Activated naive CD4-positive, alpha-beta T cell treated with anti-CD3 and anti-CD28 coated beads, Interleukin-2, amount 50 U/mL, for 72 hours (primary cell): Measurements from ENCODE around the gene INPP4A. TPM values are rescaled to one million over a fixed set of nuclear protein-coding genes. Genes with fewer than 3 reads are reported as not detected.
"Not testable (repeated sequence)": the region's sequence is repeated elsewhere in the genome, so short reads cannot be mapped to it uniquely, and the experiment has no call there.

ENCODE experiments used
- ATAC-seq, 2 donors: fragments of 150-1000 bp; cut with Tn5 transposase; 2 replicates each; pipeline ENCODE4 v1.10.0; 2021; ENCODE audit warnings: mild to moderate bottlenecking in 2 of 2, moderate library complexity in 2 of 2
- DNase-seq, 2 donors: peaks; one replicate each; pipeline ENCODE4 v3.0.0; 2021 to 2022; ENCODE audit warnings: low spot score in 2 of 2
- H3K27ac Mint-ChIP-seq, 2 donors: one replicate each; pipeline ENCODE4 v1.8.0; 2022; ENCODE audit warnings: mild to moderate bottlenecking in 2 of 2, mixed read lengths in 2 of 2
- H3K36me3 Mint-ChIP-seq, 2 donors: one replicate each; pipeline ENCODE4 v1.8.0; 2022; ENCODE audit warnings: mixed read lengths in 2 of 2
- H3K9me3 Mint-ChIP-seq, 2 donors: one replicate each; pipeline ENCODE4 v1.8.0; 2022; ENCODE audit warnings: mixed read lengths in 2 of 2
- total RNA-seq, 2 donors: library from RNA; stranded (reverse); gene quantifications; one replicate each; pipeline ENCODE4 v1.2.3, GENCODE V29; 2022

Gene INPP4A
- total RNA-seq, 2 donors from 2014 or later, result 46.6 to 48.1 TPM

DNA sequence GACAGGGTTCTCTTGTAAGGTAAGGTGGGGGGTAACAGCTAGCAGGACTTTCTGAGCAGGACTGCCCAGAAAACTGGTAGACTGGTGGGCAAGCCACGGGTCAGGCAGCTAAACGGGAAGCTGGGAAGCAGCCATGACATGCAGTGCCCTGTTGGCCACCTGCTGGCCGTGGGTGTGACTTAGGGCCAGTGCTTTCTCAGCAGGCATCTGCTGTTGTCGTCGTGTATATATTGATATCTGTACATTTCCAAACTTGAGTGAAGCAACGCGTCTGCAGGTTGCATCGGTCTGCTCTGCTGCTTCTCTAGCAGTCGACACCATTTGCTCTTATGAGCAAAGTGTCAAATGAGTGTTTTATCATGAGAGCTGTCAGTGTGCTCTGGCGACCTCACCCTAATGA, 132.7 kb downstream of the INPP4A start:
- no peaks in the 10 kb centered on the region for H3K9me3 Mint-ChIP-seq
- H3K36me3 Mint-ChIP-seq, result no peaks in the 10 kb centered on the region
- H3K27ac Mint-ChIP-seq, result peak overlapping the region; percentile 20 to 59
- DNase-seq (no peak), ATAC-seq (no peak)

DNA sequence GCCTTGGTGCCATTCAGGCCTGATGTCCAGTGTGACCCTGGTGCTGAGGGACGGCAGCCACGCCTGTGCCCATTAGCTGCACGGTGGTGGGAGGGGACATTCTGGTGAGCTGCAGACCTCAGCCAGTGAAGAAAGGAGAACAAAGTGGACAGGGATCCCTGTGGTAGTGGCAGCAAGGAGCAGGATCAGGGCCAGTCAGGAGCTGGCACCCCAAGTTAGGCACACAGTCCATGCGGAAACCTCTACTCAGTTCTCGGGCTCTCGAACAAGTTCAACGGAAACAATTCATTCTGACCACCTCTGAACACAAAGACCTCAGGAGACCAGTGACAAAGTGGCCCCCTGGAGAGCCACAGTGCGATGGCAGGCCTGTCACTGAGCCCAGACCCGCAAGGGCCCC, 133.6 kb downstream of the INPP4A start:
- Mint-ChIP-seq H3K36me3 (no peaks in the 10 kb centered on the region), H3K9me3 (no peaks in the 10 kb centered on the region), H3K27ac (no peak overlapping the region)
- DNase-seq (no peak), ATAC-seq (no peak)

DNA sequence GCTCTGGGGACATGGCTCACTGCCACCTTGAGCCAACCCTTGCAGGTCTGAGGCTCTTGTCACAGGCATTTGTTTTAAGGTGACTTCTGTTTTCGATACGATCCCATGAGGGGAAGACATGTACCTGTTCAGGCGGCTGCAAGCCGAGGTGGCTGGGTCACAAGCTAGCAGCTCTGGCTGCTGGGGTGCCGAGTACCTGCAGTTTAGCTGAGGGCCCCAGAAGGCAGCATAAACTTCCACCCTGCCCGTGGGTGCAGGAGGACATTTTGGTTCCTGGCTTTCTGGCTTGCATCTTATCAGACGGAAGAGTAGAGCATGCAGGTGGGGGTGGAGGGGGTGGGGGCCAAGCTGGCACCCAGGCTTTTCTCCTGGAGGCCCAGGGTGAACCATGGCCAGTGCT, 135.3 kb downstream of the INPP4A start:
- Mint-ChIP-seq H3K27ac (peak overlapping the region; percentile 60 to 90), H3K36me3 (no peaks in the 10 kb centered on the region), H3K9me3 (no peaks in the 10 kb centered on the region)
- DNase-seq (no peak), ATAC-seq (no peak)

DNA sequence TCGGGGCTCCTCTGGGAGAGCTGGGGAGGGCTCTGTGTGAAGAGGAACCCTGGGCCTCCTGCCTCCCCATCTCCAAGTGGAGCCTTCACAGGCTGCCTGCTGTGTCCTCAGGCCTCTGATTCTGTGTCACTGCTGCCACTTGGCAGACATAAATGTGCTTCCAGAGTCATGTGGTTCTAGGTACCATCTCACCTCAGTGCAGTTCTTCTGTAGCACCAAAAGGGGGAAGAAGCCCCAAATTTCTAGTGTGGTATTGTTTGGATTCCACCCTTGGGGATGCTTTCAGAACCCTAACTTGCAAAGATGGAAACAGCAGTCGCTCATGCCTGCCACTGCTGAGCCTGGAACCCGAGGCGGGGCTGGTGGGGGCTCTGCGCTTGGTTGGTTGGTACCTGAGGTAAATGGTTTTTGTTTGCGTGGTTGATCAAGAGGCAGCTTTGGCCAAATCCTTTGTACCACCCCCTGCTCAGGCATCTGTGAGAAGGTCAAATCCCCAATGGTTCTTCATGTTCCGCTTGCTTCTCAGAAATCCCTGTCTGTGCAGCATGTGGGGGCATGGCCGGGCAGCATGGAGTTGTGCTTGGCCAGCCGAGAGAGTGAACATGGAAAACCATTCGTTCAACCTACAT, 136.1 kb downstream of the INPP4A start:
- no peaks in the 10 kb centered on the region for H3K9me3 Mint-ChIP-seq

DNA sequence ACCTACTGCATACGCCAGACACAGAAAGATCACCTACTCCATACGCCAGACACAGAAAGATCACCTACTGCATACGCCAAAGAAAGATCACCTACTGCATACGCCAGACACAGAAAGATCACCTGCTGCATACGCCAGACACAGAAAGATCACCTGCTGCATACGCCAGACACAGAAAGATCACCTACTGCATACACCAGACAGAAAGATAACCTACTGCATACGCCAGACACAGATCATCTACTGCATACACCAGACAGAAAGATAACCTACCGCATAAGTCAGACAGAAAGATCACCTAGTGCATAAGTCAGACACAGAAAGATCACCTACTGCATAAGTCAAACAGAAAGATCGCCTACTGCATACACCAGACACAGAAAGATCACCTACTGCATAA, 137.9 kb downstream of the INPP4A start:
- H3K27ac Mint-ChIP-seq, result no peak overlapping the region
- no peaks in the 10 kb centered on the region for H3K36me3 Mint-ChIP-seq
- ATAC-seq, result no peak

More for the DNA sequence above, 136.1 kb downstream of the INPP4A start:
- ATAC-seq (peak in 1 of 2 donors; percentile 22), DNase-seq (no peak)
- Mint-ChIP-seq H3K27ac (peak overlapping the region in 1 of 2 donors; percentile 64), H3K36me3 (no peaks in the 10 kb centered on the region)

DNA sequence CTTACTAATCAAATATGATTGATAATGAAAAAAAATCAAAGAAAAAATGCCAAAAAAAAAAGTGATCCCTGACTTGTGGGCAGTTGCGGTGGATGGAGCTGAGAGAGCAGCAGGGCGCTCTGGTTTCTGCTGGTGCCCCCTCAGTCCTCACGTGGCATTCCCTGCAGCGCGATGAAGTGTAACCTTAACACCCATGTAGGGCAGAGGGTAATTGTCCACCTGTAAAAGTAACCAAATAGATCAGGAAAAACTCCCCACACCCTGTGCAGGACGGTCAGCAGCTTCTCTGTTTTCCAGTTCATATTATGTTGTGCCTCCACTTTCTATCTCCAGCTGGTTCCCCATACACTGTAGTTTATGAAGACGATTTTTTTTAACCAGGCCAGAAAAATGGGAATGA, 138.6 kb downstream of the INPP4A start:
- no peaks in the 10 kb centered on the region for H3K9me3 Mint-ChIP-seq
- no peaks in the 10 kb centered on the region for H3K36me3 Mint-ChIP-seq
- H3K27ac Mint-ChIP-seq, result peak overlapping the region in 1 of 2 donors; percentile 40
- DNase-seq (no peak), ATAC-seq (no peak)

More for the DNA sequence above, 137.9 kb downstream of the INPP4A start:
- no peak for DNase-seq
- H3K9me3 Mint-ChIP-seq, result no peaks in the 10 kb centered on the region

DNA sequence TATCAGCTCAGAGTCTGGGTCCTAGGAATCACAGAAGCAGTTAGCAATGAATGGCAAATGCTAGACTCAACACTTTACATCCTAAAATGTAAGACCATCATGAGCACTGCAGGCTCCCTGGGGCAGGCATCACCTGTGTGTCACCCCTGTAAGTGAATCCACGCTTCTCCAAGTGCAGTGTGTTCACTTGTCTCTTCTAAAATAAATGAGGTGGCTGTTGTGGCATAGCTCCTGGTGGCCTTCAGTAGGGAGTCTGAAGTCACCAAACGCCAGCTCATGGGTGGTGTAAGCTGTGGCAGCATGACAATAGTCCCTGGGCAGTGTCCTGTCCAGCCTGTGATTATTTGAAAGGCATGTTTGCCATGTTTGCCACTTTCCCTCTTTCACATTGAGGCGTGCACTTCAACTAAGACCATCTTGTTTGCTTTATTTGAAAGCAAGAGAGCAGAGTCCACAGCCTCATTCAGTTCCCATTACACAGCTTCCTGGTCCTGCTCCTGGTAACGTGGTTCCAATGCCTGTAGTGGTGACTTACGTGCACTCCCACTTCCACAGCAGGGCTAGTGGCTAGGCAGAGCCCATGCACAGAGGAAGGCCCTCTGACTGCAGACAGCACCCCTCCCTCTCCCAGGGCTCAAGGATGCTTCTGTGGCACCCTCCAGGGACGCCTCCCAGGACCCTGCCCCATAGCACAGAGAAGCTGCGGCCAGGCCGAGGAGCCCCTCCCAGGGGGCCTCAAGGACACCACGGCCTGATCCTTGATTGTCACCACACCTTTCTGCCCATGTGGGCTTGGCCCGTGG, 139.4 kb downstream of the INPP4A start:
- no peak for ATAC-seq
- Mint-ChIP-seq H3K9me3 (no peaks in the 10 kb centered on the region), H3K27ac (peak overlapping the region in 1 of 2 donors; percentile 41), H3K36me3 (no peaks in the 10 kb centered on the region)
- DNase-seq, result no peak

DNA sequence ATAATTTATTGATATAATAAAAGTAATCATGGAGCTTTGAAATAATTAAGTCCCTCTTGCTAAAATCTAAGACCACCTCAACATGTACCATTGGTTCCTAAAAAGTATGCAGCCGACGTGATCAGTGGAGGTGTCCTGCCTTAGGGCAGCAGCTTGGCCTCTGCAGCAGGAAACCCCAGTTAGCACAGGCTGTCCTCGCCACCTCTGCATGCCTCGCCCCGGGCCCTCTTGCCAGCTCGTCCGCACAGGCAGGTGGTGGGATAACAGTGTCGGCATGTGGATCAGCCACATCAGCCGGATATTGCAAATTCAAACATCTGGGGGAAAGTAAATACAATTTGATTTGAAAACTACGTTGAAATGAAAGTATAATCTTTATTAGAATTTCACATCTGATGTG, 140.7 kb downstream of the INPP4A start:
- ATAC-seq (no peak), DNase-seq (no peak)
- no peaks in the 10 kb centered on the region for H3K9me3 Mint-ChIP-seq
- no peaks in the 10 kb centered on the region for H3K36me3 Mint-ChIP-seq
- no peak overlapping the region for H3K27ac Mint-ChIP-seq

DNA sequence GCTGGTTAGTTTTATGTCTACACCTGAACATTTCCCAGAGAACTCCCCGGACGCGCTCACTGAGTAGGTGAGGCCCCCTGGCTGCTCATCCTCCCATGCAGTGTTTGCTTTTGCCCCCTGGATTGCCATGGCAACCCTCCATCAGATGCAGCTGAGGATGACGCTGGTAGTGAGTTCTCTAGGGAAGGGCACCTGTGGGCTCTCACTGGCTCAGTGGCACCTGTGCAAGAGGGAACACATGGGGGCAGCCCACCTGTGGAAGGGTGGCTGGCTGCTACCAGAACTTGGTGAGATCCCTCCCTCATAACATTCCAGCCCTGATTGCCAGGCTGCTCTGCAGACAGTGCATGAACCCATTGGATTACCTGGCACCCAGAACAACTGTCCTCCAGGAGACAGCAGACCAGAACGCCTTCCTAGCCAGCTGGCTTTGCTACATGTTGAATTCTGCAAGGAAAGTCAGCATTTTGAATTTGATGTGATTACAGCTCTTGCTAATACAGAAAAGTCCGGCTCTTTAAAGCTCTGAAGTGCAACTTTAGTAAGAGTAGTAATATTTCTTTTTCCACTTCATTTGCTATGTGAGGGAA, 142.0 kb downstream of the INPP4A start:
- Mint-ChIP-seq H3K9me3 (no peaks in the 10 kb centered on the region), H3K36me3 (no peaks in the 10 kb centered on the region), H3K27ac (peak overlapping the region; percentile 21 to 46)
- no peak for ATAC-seq
- no peak for DNase-seq

DNA sequence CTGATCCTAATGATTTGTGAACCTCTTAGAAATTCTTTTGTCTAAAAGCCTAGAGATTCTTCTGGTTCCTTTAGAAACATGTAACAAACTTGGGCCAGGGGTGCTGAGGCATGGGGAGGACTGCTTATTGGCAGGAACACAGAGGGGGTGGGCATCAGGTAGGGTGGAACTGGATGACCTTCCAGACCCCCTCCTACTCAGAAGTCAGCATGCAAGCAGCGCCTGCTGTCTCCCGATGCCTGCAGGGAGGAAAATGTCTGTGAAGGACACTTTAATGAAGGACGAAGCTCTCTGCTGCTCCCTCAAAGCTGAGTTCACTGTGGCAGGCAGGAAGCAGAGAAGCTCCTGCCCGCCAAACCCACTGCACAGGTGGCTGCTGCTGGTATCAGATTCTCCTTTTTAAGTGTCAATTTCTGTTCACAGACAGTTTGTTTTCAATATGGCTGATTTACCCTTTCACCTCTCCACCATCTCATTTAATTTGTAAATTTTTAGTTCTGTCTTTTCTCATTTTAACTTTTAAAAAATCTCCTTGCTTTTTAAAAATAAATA, 144.3 kb downstream of the INPP4A start:
- peaks cover 8 to 9% of the 10 kb centered on the region in 2 donors for H3K9me3 Mint-ChIP-seq

DNA sequence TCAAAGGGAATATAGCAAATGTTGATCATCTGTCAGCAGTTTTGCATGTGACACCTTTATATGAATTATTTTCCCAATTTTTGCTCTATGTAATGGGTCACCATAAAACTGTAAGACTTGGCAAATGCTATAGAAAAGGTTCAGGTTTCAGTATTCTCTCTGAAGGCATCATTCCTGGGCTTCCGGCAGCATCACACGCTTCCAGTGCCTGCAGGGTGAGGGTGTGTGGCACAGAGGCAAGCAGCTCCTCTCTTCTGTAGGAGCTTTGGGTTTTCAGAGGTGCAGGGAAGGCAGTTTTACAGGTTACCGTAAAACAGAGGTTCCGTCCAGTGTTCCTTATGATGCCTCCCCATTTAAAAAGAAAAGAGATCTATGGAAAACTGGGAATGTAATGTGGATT, 144.8 kb downstream of the INPP4A start:
- no peak for DNase-seq
- ATAC-seq, result no peak
- Mint-ChIP-seq H3K27ac (peak overlapping the region; percentile 54 to 95), H3K9me3 (peaks cover 9% of the 10 kb centered on the region in 2 donors), H3K36me3 (peaks cover 12 to 15% of the 10 kb centered on the region in 2 donors)

More for the DNA sequence above, 144.3 kb downstream of the INPP4A start:
- ATAC-seq, result no peak
- DNase-seq, result no peak
- Mint-ChIP-seq H3K36me3 (peaks cover 10 to 11% of the 10 kb centered on the region in 2 donors), H3K27ac (peak overlapping the region; percentile 54 to 95)

DNA sequence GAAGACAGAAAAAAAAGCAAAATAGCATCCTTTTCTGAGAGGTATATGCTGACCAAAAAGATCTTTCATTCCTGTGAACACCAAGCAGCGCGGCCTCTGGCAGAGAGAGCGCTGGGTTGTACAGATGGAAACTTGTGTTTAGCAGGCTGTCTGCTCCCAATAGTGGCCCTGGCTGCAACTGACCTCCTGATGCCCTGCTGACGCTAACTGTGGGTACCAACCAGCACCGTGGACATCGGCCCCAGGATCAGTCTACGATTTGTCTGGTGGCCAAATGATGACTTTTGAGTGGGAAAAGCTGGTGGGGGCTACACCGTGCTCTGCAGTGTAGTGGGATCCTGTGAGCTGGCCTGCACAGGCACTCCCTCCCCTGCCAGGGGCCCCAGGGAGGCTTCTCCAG, 147.9 kb downstream of the INPP4A start:
- no peak for ATAC-seq
- DNase-seq, result no peak
- H3K27ac Mint-ChIP-seq, result peak overlapping the region in 1 of 2 donors; percentile 88
- H3K36me3 Mint-ChIP-seq, result peaks cover 18 to 33% of the 10 kb centered on the region in 2 donors
- peaks cover 9% of the 10 kb centered on the region in 2 donors for H3K9me3 Mint-ChIP-seq

DNA sequence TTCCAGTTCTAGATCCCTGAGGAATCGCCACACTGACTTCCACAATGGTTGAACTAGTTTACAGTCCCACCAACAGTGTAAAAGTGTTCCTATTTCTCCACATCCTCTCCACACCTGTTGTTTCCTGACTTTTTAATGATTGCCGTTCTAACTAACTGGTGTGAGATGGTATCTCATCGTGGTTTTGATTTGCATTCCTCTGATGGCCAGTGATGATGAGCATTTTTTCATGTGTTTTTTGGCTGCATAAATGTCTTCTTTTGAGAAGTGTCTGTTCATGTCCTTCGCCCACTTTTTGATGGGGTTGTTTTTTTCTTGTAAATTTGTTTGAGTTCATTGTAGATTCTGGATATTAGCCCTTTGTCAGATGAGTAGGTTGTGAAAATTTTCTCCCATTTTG, 150.0 kb downstream of the INPP4A start:
- not testable (repeated sequence) for H3K27ac Mint-ChIP-seq, DNase-seq, ATAC-seq, H3K9me3 Mint-ChIP-seq
- peaks cover 18 to 33% of the 10 kb centered on the region in 2 donors for H3K36me3 Mint-ChIP-seq

DNA sequence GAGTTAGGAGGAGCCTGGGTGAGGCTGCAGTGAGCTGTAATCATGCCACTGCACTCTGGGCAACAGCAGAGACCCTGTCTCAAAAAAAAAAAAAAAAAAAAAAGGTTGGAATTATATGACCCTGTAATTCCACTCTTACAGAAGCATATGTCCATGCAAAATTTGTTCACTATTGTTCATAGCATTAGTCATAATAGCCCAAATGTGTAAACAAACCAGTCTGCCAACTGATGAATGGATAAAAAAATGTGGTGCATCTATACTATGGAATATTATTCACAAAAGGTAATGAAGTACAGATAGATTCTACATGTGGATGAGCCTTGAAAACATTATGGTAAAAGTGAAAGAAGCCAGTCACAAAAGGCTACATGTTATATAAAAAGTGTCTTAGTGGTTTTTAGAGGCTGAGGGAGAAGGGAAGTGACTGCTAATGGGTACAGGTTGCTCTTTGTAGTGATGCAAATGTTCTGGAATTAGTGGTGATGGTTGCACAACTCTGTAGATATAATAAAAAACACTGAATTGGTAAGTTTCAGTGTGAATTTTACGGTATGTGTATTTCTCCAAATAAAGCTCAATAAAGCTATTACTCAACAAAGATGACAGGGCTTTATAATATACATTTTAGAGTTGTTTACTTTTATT, 154.2 kb downstream of the INPP4A start:
- H3K36me3 Mint-ChIP-seq, result peaks cover 8 to 23% of the 10 kb centered on the region in 2 donors
- no peak for DNase-seq
- peaks cover 1% of the 10 kb centered on the region in 2 donors for H3K9me3 Mint-ChIP-seq
- peak in 1 of 2 donors; percentile 62 for ATAC-seq
- peak overlapping the region; percentile 17 to 38 for H3K27ac Mint-ChIP-seq

DNA sequence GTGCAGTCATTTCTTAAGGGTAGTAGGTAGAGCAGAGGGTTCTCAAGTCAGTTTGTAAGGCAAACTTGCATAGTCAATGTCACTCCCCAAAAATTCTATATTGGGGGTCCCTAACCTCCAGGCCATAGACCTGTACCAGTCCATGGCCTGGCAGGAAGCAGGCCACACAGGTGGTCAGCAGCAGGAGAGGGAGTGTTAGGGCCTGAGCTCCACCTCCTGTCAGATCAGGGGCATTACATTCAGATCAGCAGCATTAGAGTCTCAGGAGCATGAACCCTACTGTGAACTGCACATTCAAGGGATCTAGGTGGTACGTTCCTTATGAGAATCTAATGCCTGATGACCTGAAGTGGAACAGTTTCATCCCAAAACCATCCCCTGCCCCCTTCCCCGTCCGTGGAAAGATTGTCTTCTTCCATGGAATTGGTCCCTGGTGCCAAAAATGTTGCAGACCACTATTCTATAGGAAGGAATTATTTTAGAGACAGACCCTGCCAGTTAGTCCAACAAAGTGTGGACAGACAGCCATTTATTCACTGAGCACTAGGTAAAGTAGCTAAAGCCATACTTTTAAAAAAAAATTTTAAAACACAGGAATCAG, 157.0 kb downstream of the INPP4A start:
- DNase-seq, result no peak
- Mint-ChIP-seq H3K27ac (no peak overlapping the region), H3K9me3 (no peaks in the 10 kb centered on the region)

DNA sequence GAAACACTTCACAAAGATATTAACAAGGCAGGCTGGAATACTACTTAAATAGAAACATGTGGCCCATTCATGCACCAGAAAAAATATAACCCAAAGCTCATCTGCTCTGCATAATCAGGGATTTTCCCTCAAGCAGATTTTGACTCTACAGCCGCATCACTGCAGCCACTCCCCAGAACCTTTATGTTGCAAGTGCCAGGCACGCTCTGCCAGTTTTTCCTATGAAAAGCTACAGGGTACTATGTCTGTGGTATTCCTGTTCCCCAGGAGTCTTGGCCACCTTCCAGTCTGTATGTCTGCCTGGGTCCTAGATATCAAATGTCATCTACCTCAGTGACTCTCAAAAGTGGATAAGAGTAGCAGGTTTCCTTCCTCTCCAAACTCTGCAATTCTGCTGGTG, 159.9 kb downstream of the INPP4A start:
- Mint-ChIP-seq H3K27ac (peak overlapping the region; percentile 63 to 95), H3K36me3 (peaks cover 11 to 24% of the 10 kb centered on the region in 2 donors), H3K9me3 (no peaks in the 10 kb centered on the region)
- DNase-seq (no peak), ATAC-seq (no peak)

More for the DNA sequence above, 157.0 kb downstream of the INPP4A start:
- peak; percentile 57 to 61 for ATAC-seq
- peaks cover 3 to 10% of the 10 kb centered on the region in 2 donors for H3K36me3 Mint-ChIP-seq
